Activated CD4-positive, alpha-beta T cell treated with anti-CD3 and anti-CD28 coated beads, Interleukin-10, Interleukin-2, amounts not matched to agents 100 ng/mL and 50 ng/mL, durations not matched to agents 16 hours and 8 hours (primary cell): Measurements from ENCODE around the gene ARHGAP42.
"Not testable (repeated sequence)": the region's sequence is repeated elsewhere in the genome, so short reads cannot be mapped to it uniquely, and the experiment has no call there.

Source experiments
- DNase-seq: peaks from one replicate; pipeline ENCODE4 v3.0.0-alpha.2; 2020

The ARHGAP42 gene

DNA sequence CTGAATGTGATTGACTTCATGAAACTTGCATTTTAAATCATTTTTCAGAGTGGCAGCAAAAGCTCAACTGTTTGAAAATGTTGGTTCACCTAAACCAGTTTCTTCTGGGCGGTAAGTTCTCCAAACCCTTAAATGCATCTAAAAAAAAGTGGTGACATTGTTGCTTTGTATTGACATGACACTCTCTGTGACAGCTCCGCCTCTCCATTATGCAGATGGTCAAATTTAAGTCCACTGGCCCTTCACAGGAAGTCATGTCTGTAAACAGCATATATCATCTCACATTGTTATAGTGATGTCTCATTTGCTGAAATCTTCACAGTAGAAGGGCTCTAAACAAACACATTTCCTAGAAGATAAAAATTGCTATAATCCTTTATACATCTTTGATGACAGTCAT is 291.9 kb downstream of the ARHGAP42 start:
- no peak for DNase-seq

DNA sequence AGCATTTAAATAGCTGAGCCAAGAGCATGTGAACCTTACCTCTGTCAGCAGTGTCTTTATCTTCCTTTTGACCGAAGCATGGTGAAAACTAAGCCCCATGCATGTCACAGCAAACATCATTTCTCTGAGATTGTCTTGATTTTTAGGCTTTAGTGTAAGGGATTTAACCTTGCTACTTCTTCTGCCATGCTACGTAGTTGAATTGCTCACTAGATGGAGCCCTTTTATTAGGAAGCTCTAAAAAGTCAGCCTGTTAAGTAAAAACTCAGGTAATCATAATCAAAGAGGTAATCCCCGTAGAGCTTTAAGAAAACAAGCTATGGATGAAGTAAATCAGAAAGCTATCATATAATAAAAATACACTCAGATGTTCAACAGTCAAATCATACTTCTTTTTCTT is 293.1 kb downstream of the ARHGAP42 start:
- DNase-seq = no peak

DNA sequence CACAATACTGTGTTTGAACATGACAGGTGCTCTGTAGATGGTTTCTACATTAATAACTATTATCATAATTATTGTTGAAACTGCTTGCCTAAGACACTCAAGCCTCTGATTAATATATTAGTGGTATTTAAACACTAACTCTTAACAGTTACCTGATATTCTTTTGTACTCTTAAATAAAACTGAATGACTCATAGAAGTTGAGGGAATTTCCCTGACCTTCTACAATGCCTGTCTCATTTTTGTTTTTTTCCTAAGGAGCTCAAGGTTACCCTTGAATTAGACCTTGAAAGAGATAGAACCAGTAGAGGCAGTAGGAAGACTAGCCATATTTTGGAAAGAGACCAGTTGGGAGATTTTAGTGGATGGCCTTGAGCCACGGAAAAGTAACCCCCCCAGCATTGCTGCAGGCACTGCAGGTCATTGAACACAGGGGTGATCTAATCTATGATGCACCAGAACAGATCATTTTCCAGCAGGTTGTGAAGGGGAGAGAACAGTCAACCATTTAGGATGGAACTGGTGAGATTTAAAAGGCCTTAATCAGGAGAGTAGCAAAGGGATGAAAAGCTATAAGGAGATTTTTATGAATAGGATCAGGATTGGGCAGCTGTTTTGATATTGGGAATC is 294.2 kb downstream of the ARHGAP42 start:
- DNase-seq = no peak

DNA sequence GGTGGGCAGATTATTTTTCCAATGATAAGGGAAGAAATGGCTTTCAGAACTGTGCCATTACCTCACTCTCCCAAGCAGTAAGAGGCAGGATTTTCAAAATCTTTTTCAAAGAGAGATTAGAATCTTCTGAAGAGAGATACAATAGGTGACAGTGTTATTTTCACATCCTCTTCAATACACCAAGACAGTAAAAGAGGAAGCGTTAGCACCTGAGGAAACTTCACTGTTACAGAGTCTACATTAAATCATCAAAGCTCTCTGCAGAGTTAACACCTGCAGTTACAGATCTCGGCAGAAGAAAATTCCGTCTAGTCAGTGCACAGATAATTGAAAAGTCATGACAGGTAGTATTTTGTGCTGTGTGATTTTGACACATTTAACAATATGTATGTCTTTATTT is 297.6 kb downstream of the ARHGAP42 start:
- no peak for DNase-seq

DNA sequence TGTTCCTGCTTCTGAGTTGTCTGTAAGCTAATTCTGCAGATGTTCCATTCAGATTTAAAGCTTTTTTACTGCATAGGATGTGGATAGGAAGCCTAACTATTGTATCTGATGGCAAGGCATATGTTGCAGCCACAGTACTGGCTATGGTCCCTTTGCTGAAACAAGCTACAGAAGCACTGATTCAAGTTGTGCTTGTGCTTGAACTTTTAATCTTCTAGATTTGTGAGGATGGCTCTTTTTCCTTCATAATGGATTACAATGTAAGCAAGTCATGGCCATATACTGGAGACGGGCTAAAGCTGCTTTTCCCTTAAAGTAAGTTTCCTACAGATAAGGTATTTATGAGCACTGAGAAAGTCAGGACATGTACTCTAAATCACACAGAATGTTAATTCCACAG is 303.8 kb downstream of the ARHGAP42 start:
- no peak for DNase-seq

DNA sequence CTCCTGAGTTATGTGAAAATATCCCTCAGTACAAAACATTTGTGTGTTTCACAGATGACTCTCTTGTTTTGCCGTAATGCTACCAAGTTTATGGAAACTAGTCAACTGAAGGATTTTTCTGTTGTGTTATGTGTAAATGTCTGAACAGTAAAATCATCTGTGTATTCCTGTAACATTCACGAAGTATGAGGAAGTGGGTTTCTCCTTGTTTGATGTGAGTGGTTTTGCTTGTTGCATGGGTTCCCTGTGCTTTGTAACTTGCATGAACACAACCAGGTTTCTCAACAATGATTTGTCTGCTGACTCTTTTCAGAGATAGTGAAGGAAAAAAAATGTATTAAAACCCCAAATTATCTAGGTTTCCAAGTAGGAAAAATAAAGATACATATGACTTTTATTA is 304.5 kb downstream of the ARHGAP42 start:
- DNase-seq = no peak

DNA sequence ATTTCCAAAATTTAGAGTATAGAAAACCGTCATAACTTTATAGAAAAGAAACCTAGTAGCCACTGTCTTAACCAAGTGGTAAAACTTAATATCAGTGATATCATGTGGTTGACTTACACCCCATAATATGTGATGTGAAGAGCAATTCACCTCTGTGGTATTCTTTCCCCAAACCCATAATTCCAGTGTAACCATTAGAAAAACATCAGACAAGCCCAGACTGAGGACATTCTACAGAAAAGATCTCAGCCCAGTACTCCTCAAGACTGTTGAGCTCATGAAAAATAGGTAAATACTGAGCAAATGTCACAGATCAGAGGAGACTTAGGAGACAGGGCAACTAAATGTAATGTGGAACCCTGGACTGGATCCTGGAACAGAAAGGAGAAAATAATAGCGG is 307.9 kb downstream of the ARHGAP42 start:
- no peak for DNase-seq

DNA sequence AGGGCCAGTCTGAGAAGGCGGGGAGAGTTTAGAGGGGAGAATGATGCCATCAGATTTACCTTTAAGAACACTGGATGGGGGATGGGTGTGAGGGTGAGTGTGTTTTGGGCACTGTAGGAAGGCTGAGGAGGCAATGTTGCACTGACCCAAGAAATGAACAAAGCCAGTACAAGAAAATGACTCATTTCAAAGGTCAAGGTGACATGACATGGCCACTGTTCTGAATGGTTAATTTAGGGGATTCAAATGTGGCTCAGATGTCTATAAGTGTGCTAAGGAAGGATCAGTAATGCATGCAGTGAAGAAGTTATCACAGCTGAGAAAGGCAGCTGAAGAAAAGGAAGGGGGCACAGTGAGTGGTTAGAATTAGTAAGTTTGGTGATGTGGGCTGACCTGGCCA is 312.7 kb downstream of the ARHGAP42 start:
- no peak for DNase-seq

DNA sequence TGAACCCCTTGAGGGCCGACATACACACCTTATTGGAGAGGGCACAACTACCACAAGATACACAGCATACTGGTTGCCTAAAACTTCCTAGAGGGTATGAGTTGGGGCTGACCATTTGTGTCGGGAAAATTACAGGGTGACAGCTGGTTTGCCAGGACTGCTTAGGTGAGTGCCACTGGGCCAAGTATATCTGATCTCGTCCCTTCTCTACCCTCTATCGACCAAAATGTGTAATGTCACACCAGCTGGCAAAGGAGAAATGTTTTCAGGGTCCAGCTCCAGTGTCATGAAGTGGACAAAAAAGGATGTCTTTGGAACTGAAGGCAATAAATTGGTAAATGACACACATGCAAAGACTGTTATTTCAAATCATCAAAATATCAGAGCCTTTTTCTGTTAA is 316.4 kb downstream of the ARHGAP42 start:
- DNase-seq = no peak

DNA sequence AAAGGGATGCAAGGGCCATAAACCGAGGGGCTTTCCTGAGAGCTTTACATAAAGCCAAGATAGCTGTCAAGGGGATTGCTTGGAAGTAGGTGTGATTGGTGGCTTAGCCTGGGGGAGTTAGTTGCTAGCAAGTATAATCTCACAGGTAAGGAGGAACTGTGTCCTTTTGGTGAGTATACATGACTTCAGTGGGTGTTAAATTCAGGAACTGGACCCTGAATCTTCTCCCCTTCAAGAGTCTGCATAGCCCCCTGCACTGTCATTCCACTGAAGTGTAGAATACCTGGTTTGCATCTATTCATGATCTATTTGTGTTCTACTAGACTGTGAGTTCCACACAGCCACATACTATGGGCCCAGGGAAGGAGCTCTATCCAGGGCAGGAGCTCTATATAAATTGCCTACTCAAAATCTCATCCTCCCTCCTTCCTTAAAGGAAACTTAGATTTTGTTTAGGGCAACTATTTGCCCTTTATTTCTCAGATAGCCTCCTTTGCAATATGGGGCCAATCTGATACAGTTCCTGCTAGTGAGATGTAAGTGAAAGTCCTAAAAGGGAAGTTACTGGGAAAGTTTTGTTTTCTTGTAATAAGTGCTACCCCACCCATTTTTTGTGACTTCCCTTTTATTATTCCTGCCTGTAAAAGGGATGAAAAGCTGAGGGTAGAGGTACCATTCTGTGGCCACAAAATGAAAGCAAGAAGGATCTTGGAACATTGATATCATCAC is 322.0 kb downstream of the ARHGAP42 start:
- DNase-seq = no peak

DNA sequence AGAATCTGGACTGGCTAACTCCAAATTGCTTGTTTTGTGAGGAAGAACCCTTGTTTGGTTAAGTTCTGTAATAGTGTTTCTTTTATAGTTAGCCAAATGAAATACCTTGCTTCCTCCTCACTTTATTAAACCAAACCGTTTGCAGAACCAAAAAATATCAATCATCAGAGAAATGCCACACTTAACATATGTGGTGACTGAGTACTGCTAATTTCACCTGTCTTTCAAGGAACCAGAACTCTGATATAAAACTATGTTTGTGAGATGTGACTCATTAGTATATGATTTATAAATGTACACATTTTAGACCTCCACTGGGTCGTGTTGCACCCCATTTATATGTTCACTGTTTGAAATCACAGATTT is 322.6 kb downstream of the ARHGAP42 start:
- DNase-seq = no peak

DNA sequence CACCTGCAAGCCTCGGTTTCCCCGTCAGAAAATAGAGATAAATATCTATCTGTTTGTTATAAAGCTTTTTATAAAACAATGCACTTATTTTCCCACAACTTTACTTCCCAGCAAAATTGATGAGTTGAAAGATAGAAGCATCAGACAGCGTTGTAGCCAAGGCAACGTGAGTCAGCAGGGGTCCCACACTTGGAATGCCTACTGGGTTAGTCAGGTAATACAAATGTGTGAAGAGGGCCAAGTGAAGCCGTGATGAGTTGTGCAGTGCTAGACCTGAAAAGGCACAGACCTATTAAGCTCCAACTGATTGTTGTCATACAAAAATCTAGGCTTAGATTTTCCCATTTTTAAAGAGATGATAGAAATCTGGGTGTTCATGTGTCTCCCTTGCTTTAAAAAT is 323.8 kb downstream of the ARHGAP42 start:
- no peak for DNase-seq

DNA sequence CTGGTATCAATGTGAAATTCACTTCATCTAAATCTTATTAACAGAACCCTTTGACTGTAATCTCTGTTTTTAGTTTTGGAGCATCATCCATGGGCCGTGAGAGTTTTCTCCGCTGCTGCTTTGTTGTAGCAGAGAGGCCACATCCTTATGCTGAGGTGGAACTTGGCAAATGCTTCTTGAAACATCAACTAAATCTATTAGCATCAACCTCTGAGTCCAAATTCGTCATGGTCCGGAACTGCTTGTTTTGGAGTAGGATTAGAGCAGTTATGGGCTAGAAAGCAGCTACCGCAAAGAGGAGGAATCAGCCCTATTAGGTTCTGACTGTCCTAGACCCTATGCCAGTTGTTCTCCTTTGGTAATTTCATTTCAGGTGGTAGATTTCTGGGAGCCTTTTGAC is 324.8 kb downstream of the ARHGAP42 start:
- no peak for DNase-seq

DNA sequence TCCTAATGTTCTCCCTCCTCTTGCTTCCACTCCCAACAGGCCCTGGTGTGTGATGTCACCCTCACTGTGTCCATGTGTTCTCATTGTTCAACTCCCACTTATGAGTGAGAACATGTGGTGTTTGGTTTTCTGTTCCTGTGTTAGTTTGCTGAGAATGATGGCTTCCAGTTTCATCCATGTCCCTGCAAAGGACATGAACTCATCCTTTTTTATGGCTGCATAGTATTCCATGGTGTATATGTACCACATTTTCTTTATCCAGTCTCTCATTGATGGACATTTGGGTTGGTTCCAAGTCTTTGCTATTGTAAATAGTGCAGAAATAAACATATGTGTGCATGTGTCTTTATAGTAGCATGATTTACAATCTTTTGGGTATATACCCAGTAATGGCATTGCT is 326.6 kb downstream of the ARHGAP42 start:
- DNase-seq = not testable (repeated sequence)

DNA sequence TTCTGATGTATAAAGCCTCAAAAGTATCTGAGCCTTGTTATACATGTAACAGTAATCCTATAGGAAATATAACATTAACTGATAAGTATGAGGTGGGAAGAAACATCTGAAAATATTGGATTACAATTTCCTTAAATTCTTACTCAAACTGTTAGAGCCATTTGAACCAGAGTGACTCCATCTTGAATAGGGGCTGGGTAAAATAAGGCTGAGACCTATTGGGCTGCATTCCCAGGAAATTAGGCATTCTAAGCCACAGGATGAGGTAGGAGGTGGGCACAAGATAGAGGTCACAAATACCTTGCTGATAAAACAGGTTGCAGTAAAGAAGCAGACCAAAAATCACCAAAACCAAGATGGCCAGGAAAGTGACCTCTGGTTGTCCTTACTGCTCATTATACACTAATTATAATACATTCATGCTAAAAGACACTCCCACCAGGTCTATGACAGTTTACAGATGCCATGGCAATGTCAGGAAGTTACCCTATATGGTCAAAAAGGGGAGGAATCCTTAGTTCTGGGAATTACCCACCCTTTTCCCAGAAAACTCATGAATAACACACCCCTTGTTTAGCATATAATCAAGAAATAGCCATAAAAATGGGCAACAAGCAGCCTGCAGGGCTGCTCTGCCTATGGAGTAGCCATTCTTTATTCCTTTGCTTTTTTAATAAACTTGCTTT is 327.7 kb downstream of the ARHGAP42 start:
- DNase-seq = no peak

DNA sequence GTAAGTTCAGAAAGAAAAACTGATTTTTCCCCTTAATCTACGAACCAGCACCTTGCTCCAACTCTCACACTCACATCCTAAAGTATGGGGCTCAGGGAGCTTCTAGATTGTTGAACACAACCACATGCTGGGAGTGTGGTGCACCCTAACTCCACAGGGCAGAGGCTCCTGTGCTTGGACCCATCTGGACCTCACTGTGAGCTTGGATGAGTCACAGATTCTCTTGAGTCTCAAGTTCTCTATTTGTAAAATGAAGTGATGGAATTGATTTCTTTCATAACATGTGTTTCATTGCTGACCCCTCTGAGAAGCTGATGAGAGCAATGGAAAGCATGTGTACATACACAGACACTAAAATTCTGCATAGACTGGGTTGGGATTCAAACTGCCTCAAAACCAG is 332.8 kb downstream of the ARHGAP42 start:
- DNase-seq = no peak

DNA sequence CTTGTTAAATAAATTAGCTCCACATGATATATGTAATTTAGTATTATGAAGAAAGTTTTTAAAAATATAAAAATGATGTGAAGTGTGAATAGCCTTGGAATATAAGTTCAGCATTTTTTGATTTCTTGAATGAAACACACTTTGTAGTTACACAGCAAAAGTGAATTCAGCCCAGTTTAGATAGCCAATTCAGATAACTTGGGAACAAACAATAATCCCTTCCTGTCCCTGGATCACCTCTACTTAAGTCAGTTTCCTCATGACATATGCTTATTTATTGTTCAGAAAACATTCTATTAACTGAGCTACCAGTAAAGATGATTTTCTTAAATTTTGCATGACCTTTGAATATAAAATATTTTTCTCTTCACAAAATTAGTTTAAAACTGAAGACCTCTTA is 335.2 kb downstream of the ARHGAP42 start:
- DNase-seq = no peak

DNA sequence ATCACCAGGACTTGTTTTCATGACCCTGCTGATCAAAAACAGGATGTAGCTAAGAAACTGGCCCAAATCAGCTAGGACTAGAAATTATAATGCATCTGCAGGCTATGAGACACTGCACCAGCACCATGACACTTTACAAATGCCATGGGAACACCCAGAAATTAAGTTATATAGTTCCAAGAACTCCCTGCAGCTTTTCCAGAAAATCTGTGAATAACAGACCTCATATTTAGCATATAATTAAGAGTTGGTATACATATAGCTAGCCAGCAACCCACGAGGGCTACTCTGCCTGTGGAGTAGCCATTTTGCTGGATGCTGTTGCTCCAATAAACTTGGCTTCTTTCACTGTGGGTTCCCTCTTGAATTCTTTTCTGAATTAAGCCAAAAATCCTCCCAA is 341.6 kb downstream of the ARHGAP42 start:
- DNase-seq = no peak

DNA sequence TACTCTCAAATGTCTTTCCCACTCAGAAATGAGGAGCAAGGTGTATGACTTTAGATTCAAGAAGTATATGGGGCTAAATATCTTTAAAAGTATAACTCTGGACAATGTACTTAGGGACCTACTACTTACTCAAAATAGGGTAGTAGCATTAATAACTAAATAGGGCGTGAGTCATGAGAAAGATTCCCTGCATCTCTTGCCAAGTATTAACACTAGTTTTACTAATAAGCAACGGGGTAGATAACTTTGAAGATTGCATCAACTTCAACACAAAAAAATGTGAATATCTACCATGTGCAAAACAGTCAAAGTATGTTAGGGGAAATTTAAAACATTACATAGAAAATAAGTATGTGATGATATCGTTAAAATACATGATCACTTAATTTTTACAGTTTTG is 342.9 kb downstream of the ARHGAP42 start:
- DNase-seq = no peak

DNA sequence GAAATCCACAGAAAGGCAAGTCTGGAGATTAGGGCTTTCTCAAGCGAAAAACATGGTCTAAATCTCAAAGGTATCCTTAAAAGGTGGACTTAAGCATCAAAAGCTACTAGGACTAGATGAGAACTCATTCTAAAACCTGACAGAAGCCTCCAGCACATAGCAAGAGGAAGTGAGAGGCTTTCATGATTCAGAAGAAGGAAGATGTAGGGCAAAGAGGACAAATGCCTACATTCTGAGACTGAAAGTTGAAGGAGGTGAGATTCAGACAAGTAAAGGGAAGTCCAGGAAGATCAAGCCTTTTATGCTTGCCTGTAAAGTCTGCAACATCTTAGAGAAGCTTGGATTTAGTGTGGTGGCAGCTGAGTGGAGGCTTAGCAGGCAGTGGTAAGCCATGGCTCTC is 343.6 kb downstream of the ARHGAP42 start:
- no peak for DNase-seq

DNA sequence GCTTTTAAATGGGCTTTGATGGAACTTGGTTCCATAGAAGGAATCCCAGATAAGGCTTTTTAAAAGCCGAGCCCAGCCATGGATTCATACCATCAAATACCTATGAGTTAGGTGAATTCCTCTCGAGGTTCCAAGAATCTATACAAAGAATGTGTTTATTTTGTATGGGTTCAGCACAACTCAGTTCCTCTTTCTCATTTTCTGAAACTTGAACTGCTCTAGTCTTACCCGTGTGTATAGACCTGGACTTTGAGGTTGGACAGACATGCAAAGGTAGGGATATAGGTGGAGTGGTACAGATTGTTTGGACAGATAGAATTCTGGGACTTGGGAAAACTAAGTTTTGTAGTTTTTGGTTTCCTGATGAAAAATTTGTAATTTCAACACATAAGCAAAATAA is 344.6 kb downstream of the ARHGAP42 start:
- no peak for DNase-seq

DNA sequence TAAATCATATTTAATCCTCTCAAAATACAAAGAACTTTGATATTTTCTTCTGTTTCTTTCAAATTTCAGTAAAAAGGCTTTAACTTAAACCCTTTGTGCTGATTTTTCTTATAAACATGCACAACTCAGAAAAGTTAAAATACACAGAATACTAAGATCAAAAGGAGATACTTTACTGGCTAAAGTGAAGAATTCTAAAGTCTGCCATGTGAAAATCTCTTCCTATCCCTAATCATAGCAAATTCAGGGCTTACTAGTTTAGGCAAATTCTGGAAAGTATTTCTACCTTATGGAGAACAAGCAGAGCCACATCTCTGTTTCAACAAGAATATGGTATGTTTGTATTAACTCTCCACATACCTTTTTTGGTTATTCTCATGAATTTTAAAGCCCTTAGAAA is 345.9 kb downstream of the ARHGAP42 start:
- DNase-seq = no peak

DNA sequence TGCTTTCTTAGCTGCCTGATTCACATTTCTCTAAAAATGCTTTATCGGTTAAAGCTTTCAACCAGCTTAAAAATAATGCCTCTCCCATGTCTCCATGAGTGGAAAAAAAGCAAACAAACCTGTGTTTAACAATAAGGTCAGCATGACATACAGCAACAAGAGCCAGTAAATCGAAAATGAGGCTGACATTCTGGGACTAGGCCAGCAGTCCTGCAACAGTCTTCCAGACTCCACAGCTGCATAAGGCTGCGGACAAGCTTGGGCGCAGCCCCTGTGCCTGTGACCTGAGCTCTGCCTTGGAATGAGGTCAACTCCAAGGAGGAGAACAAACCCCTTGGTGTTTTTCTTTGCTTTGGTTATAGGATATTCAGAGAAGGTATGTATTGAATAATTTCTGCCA is 347.0 kb downstream of the ARHGAP42 start:
- DNase-seq = no peak

DNA sequence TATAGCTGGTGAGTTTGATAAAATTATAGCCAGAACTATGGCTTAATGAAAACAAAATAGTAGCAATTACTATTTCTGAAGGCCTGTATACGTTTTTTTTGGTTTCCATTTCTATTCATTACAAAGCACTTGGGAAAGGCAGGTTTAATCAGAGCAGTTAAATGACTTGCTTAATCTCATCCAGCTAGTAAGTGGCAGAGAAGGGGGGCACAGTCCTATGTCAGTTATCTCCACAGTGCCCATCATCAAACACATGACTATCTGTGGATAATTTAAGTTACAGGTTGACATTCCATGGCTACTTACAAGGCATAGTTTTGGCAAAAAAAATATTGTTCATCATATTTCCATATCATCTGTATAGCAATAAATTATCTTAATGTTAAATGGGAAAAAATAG is 348.8 kb downstream of the ARHGAP42 start:
- no peak for DNase-seq
